Midbrain (tissue), 1 donor: ENCODE measurements around the gene SLC9A2.

Experiments
- DNase-seq: peaks from one replicate; lab custom pipeline; 2025; lab: John Stamatoyannopoulos, UW

The SLC9A2 gene

GRCh38 chr2:102620332-102620731 is 979 bp downstream of the SLC9A2 start:
- DNase-seq = no peak

- no peak for DNase-seq
Measured at GRCh38 chr2:102621630-102622029, 2.3 kb downstream of the SLC9A2 start.

GRCh38 chr2:102622646-102623045 is 3.3 kb downstream of the SLC9A2 start:
- DNase-seq = no peak

GRCh38 chr2:102630458-102630857 is 11.1 kb downstream of the SLC9A2 start:
- DNase-seq = no peak

GRCh38 chr2:102632380-102633175 is 13.2 kb downstream of the SLC9A2 start:
- no peak for DNase-seq

GRCh38 chr2:102634831-102635241 is 15.5 kb downstream of the SLC9A2 start:
- no peak for DNase-seq

- no peak for DNase-seq
Measured at GRCh38 chr2:102635317-102635716, 16.0 kb downstream of the SLC9A2 start.

- no peak for DNase-seq
Measured at GRCh38 chr2:102636283-102636907, 17.0 kb downstream of the SLC9A2 start.

GRCh38 chr2:102637358-102637757 is 18.0 kb downstream of the SLC9A2 start:
- no peak for DNase-seq

GRCh38 chr2:102639429-102639828 is 20.1 kb downstream of the SLC9A2 start:
- no peak for DNase-seq

- no peak for DNase-seq
Measured at GRCh38 chr2:102652126-102652525, 32.8 kb downstream of the SLC9A2 start.

GRCh38 chr2:102657770-102658169 is 38.4 kb downstream of the SLC9A2 start:
- DNase-seq = no peak

GRCh38 chr2:102660070-102660469 is 40.7 kb downstream of the SLC9A2 start:
- DNase-seq = no peak

GRCh38 chr2:102660574-102660973 is 41.2 kb downstream of the SLC9A2 start:
- DNase-seq = no peak

- no peak for DNase-seq
Measured at GRCh38 chr2:102661846-102662245, 42.5 kb downstream of the SLC9A2 start.

GRCh38 chr2:102662833-102663232 is 43.5 kb downstream of the SLC9A2 start:
- DNase-seq = no peak

GRCh38 chr2:102663381-102663780 is 44.0 kb downstream of the SLC9A2 start:
- DNase-seq = no peak

- no peak for DNase-seq
Measured at GRCh38 chr2:102664471-102664909, 45.1 kb downstream of the SLC9A2 start.

- no peak for DNase-seq
Measured at GRCh38 chr2:102667072-102667471, 47.7 kb downstream of the SLC9A2 start.

GRCh38 chr2:102668171-102668570 is 48.8 kb downstream of the SLC9A2 start:
- DNase-seq = no peak

- no peak for DNase-seq
Measured at GRCh38 chr2:102669401-102669800, 50.0 kb downstream of the SLC9A2 start.

GRCh38 chr2:102672107-102672776 is 52.9 kb downstream of the SLC9A2 start:
- no peak for DNase-seq

GRCh38 chr2:102674370-102674769 is 55.0 kb downstream of the SLC9A2 start:
- no peak for DNase-seq
